Thyroid gland (tissue), 4 donors: ENCODE data around the gene FFAR2.

Experiments
- CTCF ChIP-seq, 6 experiments: fragments of 200-600 bp in 3 of 6; fragments of 450-650 bp in 3 of 6; sonication (generic) in 3 of 6; IDR thresholded peaks; one replicate each; pipeline ENCODE4 v1.5.1; 2016 to 2019; ENCODE audit warnings: antibody characterized with exemption in 6 of 6, mild to moderate bottlenecking in 2 of 6, inconsistent platforms in 1 of 6, moderate library complexity in 1 of 6
- POLR2A ChIP-seq, 2 donors: fragments of 450-650 bp; IDR thresholded peaks; one replicate each; pipeline ENCODE4 v1.6.1; 2017; ENCODE audit warnings: antibody characterized with exemption in 2 of 2, mild to moderate bottlenecking in 2 of 2, moderate library complexity in 1 of 2

- TF ChIP-seq CTCF (IDR thresholded peaks at IDR 0.05) (no peak), POLR2A (IDR thresholded peaks at IDR 0.05) (no peak)
Measured at GRCh38 chr19:35447606-35448469, at the start of gene FFAR2.
